ENCODE results near the gene GABBR1.

Gene GABBR1

GRCh38 chr6:29561606-29562181 is 71.3 kb downstream of the GABBR1 start:
- no peak for DNase-seq

GRCh38 chr6:29561091-29561490 is 71.9 kb downstream of the GABBR1 start:
- no peak for DNase-seq

GRCh38 chr6:29559524-29560287 is 73.3 kb downstream of the GABBR1 start, which contains the start of gene UBD:
UBD (minus strand) TSS chr6:29559732; CDS start chr6:29559701, 31 bp downstream.
- no peak for DNase-seq

- DNase-seq, result no peak
These were observed 74.4 kb downstream of the GABBR1 start for GRCh38 chr6:29558439-29559079.

GRCh38 chr6:29557320-29557719 is 75.7 kb downstream of the GABBR1 start:
- no peak for DNase-seq

GRCh38 chr6:29554764-29555163 is 78.2 kb downstream of the GABBR1 start:
- DNase-seq, result no peak

GRCh38 chr6:29553268-29554057 is 79.5 kb downstream of the GABBR1 start:
- DNase-seq, result no peak

GRCh38 chr6:29552512-29553051 is 80.4 kb downstream of the GABBR1 start:
- no peak for DNase-seq

GRCh38 chr6:29547573-29547972 is 85.4 kb downstream of the GABBR1 start:
- no peak for DNase-seq

- DNase-seq, result no peak
These were observed 95.1 kb downstream of the GABBR1 start for GRCh38 chr6:29537714-29538403.

GRCh38 chr6:29532320-29532951 is 100.5 kb downstream of the GABBR1 start:
- no peak for DNase-seq

GRCh38 chr6:29531668-29532067 is 101.3 kb downstream of the GABBR1 start:
- DNase-seq, result no peak

- DNase-seq, result no peak
These were observed 102.2 kb downstream of the GABBR1 start for GRCh38 chr6:29530671-29531310.

GRCh38 chr6:29529956-29530355 is 103.0 kb downstream of the GABBR1 start:
- DNase-seq, result no peak

GRCh38 chr6:29528988-29529560 is 103.9 kb downstream of the GABBR1 start:
- DNase-seq, result no peak

- no peak for DNase-seq
These were observed 104.6 kb downstream of the GABBR1 start for GRCh38 chr6:29528300-29528931.

GRCh38 chr6:29527564-29527963 is 105.4 kb downstream of the GABBR1 start:
- DNase-seq, result no peak

GRCh38 chr6:29527126-29527525 is 105.9 kb downstream of the GABBR1 start:
- DNase-seq, result no peak

GRCh38 chr6:29525311-29525639 is 107.7 kb downstream of the GABBR1 start:
- DNase-seq, result no peak
